WTC11 (cell line): ENCODE measurements around the gene MYCBPAP.

ENCODE experiments used
- ARID4B ChIP-seq: sonication (generic); formaldehyde crosslinking; IDR thresholded peaks from 2 replicates; pipeline ENCODE4 v1.8.0; 2023; ENCODE audit warnings: missing genetic modification reagents, mild to moderate bottlenecking, borderline replicate concordance
- ATF2 ChIP-seq: sonication (generic); formaldehyde crosslinking; IDR thresholded peaks from 2 replicates; pipeline ENCODE4 v1.8.1; 2022; ENCODE audit warnings: low read depth, missing genetic modification reagents, borderline replicate concordance
- CTCF ChIP-seq: fragments of 200-600 bp; IDR thresholded peaks from 2 replicates; pipeline ENCODE4 v1.8.0; 2022; ENCODE audit warnings: antibody characterized with exemption
- ESRRA ChIP-seq: sonication (generic); formaldehyde crosslinking; IDR thresholded peaks from 2 replicates; pipeline ENCODE4 v1.8.1; 2022; ENCODE audit warnings: mild to moderate bottlenecking, missing genetic modification reagents, borderline replicate concordance
- FOXK1 ChIP-seq: sonication (generic); formaldehyde crosslinking; IDR thresholded peaks from 2 replicates; pipeline ENCODE4 v1.8.0; 2022; ENCODE audit warnings: mild to moderate bottlenecking, moderate library complexity, missing genetic modification reagents
- GABPB1 ChIP-seq: sonication (generic); formaldehyde crosslinking; IDR thresholded peaks from 2 replicates; pipeline ENCODE4 v1.8.1; 2023; ENCODE audit warnings: mild to moderate bottlenecking, missing genetic modification reagents
- MLX ChIP-seq: sonication (generic); formaldehyde crosslinking; IDR thresholded peaks from 2 replicates; pipeline ENCODE4 v1.8.1; 2023; ENCODE audit warnings: mild to moderate bottlenecking, missing genetic modification reagents, moderate library complexity
- ZMAT4 ChIP-seq: fragments of 250-450 bp; sonication (Bioruptor Pico); IDR thresholded peaks from 2 replicates; pipeline ENCODE4 v1.9.0; 2021; ENCODE audit warnings: mild to moderate bottlenecking
- ZNF396 ChIP-seq: fragments of 250-450 bp; sonication (Bioruptor Pico); IDR thresholded peaks from 2 replicates; pipeline ENCODE4 v1.8.0; 2021; ENCODE audit warnings: mild to moderate bottlenecking, moderate library complexity, borderline replicate concordance
- ZNF512 ChIP-seq: sonication (generic); formaldehyde crosslinking; IDR thresholded peaks from 2 replicates; pipeline ENCODE4 v1.8.1; 2022; ENCODE audit warnings: missing genetic modification reagents, borderline replicate concordance

GRCh38 chr17:50459756-50460155 is 48.5 kb upstream of the MYCBPAP start:
- TF ChIP-seq GABPB1 (no peak), FOXK1 (CRISPR knock-in tag) (no peak), ZMAT4 (CRISPR knock-in tag) (no peak), CTCF (no peak), MLX (CRISPR knock-in tag) (no peak), ZNF396 (CRISPR knock-in tag) (no peak), ZNF512 (CRISPR knock-in tag) (no peak), ARID4B (CRISPR knock-in tag) (no peak), ATF2 (CRISPR knock-in tag) (no peak), ESRRA (CRISPR knock-in tag) (no peak)
